ENCODE measurements around the gene MYO1B. TPM values are rescaled to one million over a fixed set of nuclear protein-coding genes. Genes with fewer than 3 reads are reported as not detected.
A peak's percentile ranks its signal among the peaks of the same experiment; 100 is the strongest.

Gene MYO1B
- total RNA-seq, 1 donor = 246 TPM

DNA sequence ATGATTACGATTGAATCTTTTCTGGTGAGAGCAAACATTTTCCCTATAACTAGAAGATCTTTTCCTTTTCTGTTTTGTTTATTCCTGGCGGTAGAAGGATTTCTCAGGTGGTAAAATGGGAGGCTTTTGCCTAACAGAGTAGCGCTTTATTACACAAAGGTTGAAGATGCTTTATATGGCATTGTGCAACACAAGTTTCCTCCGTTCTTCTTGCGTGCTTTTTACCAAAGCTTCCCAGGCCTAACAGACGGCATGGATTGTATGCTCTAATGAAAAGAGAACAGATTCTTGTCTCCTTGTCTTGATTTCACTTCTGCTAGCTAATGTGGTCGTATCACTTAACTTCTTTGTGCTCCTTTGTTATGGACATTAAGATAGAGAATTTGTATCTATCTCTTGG, 43.8 kb downstream of the MYO1B start:
- H3K27me3 ChIP-seq (ENCODE audit: insufficient read depth, low read length) = no peaks in the 10 kb centered on the region
- H2AFZ ChIP-seq (ENCODE audit: low read length) = no peak overlapping the region
- H3K36me3 ChIP-seq (ENCODE audit: insufficient read depth, low read length) = peaks cover 26% of the 10 kb centered on the region
- peaks cover 99% of the 10 kb centered on the region for H3K79me2 ChIP-seq (ENCODE audit: insufficient read depth, low read length)
- H4K20me1 ChIP-seq (ENCODE audit: insufficient read depth, low read length) = peaks cover 35% of the 10 kb centered on the region
- H3K4me2 ChIP-seq (ENCODE audit: insufficient read depth, low read length) = no peak overlapping the region
- H3K27ac ChIP-seq (ENCODE audit: low read depth, low read length) = no peak overlapping the region
- no peak for DNase-seq (ENCODE audit: insufficient read length, low spot score, missing footprints)
- no peaks in the 10 kb centered on the region for H3K9me3 ChIP-seq (ENCODE audit: low read depth, low read length)
- TF ChIP-seq, protein P1, sequence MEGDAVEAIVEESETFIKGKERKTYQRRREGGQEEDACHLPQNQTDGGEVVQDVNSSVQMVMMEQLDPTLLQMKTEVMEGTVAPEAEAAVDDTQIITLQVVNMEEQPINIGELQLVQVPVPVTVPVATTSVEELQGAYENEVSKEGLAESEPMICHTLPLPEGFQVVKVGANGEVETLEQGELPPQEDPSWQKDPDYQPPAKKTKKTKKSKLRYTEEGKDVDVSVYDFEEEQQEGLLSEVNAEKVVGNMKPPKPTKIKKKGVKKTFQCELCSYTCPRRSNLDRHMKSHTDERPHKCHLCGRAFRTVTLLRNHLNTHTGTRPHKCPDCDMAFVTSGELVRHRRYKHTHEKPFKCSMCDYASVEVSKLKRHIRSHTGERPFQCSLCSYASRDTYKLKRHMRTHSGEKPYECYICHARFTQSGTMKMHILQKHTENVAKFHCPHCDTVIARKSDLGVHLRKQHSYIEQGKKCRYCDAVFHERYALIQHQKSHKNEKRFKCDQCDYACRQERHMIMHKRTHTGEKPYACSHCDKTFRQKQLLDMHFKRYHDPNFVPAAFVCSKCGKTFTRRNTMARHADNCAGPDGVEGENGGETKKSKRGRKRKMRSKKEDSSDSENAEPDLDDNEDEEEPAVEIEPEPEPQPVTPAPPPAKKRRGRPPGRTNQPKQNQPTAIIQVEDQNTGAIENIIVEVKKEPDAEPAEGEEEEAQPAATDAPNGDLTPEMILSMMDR (IDR thresholded peaks at IDR 0.05; ENCODE audit: extremely low read depth, low read depth, low read length) = no peak
- peaks cover 26% of the 10 kb centered on the region for H3K4me1 ChIP-seq (ENCODE audit: insufficient read depth, low read length)
- H3K4me3 ChIP-seq (ENCODE audit: insufficient read depth, low read length) = no peak overlapping the region

DNA sequence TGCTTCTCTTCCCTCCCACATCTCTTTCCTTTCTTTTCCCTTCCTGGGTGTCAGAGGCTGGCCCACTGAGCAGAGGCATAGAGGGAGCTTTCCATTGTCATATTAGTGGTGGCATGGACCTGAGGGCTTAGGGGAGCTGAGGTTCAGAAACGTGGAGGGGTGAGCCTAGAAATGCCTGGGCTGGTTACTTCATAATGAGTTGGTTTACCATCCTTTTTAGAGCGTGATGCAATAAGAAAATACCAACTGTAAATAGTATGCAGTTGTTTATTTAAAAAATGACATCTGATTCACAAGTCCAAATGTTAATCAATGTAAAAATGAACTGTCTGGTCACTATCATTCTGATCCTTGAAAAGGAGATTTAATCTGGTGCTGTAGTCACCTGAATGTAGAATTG, 46.3 kb downstream of the MYO1B start:
- Histone ChIP-seq H3K36me3 (ENCODE audit: insufficient read depth, low read length) (peaks cover 11% of the 10 kb centered on the region), H3K9me3 (ENCODE audit: low read depth, low read length) (no peaks in the 10 kb centered on the region), H3K27ac (ENCODE audit: low read depth, low read length) (peak overlapping the region; percentile 39), H3K4me2 (ENCODE audit: insufficient read depth, low read length) (peak overlapping the region; percentile 5), H3K4me3 (ENCODE audit: insufficient read depth, low read length) (no peak overlapping the region), H3K4me1 (ENCODE audit: insufficient read depth, low read length) (peaks cover 29% of the 10 kb centered on the region), H3K79me2 (ENCODE audit: insufficient read depth, low read length) (peaks cover 97% of the 10 kb centered on the region), H3K27me3 (ENCODE audit: insufficient read depth, low read length) (no peaks in the 10 kb centered on the region), H4K20me1 (ENCODE audit: insufficient read depth, low read length) (peaks cover 26% of the 10 kb centered on the region), H2AFZ (ENCODE audit: low read length) (no peak overlapping the region)
- TF ChIP-seq, protein P1 (IDR thresholded peaks at IDR 0.05; ENCODE audit: extremely low read depth, low read depth, low read length) = no peak
- no peak for DNase-seq (ENCODE audit: insufficient read length, low spot score, missing footprints)

DNA sequence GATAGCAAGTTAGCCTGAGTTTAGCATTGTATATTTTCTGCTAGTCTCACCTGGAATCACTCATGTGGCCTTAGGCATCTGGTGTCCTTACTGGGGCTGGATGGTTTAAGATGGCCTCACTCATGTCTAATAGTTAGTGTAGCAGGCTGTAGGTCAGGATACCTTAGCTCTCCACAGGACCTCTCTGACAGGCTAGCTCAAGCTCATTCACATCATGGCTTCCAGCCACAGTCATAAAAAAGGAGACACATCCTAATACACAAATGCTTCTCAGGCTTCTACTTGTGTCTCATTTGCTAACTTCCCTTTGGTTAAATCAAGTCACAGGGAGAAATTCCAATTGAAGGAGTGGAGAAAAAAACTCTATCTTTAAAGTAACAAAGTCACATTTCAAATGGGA, 47.7 kb downstream of the MYO1B start:
- Histone ChIP-seq H3K9me3 (ENCODE audit: low read depth, low read length) (no peaks in the 10 kb centered on the region), H3K4me2 (ENCODE audit: insufficient read depth, low read length) (peak overlapping the region; percentile 12), H3K4me3 (ENCODE audit: insufficient read depth, low read length) (no peak overlapping the region), H3K27me3 (ENCODE audit: insufficient read depth, low read length) (no peaks in the 10 kb centered on the region), H3K36me3 (ENCODE audit: insufficient read depth, low read length) (peaks cover 14% of the 10 kb centered on the region), H2AFZ (ENCODE audit: low read length) (no peak overlapping the region), H3K27ac (ENCODE audit: low read depth, low read length) (peak overlapping the region; percentile 26), H3K4me1 (ENCODE audit: insufficient read depth, low read length) (peaks cover 39% of the 10 kb centered on the region), H3K79me2 (ENCODE audit: insufficient read depth, low read length) (peaks cover 97% of the 10 kb centered on the region), H4K20me1 (ENCODE audit: insufficient read depth, low read length) (peaks cover 26% of the 10 kb centered on the region)
- no peak for DNase-seq (ENCODE audit: insufficient read length, low spot score, missing footprints)
- TF ChIP-seq, protein P1 (IDR thresholded peaks at IDR 0.05; ENCODE audit: extremely low read depth, low read depth, low read length) = no peak

DNA sequence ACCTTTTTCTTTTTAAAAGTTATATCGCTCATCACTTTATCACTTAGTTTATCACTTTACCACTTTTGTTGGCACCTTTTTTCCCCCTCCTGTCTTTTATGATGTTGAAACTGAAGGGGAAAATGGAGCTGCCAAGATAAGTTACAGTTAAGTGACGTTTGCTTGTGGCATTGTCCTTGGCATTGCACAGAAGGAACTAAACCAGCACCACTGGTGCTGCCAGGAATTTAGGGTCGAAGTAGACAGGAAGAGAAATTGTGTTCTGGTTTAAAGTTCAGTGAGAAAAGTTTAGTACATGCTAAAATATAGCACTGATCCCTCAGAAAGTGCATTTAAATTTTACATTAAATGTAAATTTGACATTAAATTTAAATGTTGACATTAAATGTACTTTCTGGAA, 49.9 kb downstream of the MYO1B start:
- no peak for DNase-seq (ENCODE audit: insufficient read length, low spot score, missing footprints)
- TF ChIP-seq, protein P1 (IDR thresholded peaks at IDR 0.05; ENCODE audit: extremely low read depth, low read depth, low read length) = no peak
- no peak overlapping the region for H3K4me2 ChIP-seq (ENCODE audit: insufficient read depth, low read length)
- peaks cover 47% of the 10 kb centered on the region for H3K4me1 ChIP-seq (ENCODE audit: insufficient read depth, low read length)
- peaks cover 90% of the 10 kb centered on the region for H3K79me2 ChIP-seq (ENCODE audit: insufficient read depth, low read length)
- H4K20me1 ChIP-seq (ENCODE audit: insufficient read depth, low read length) = peaks cover 21% of the 10 kb centered on the region
- H3K27me3 ChIP-seq (ENCODE audit: insufficient read depth, low read length) = no peaks in the 10 kb centered on the region
- no peaks in the 10 kb centered on the region for H3K9me3 ChIP-seq (ENCODE audit: low read depth, low read length)
- H3K36me3 ChIP-seq (ENCODE audit: insufficient read depth, low read length) = peaks cover 14% of the 10 kb centered on the region
- H3K27ac ChIP-seq (ENCODE audit: low read depth, low read length) = no peak overlapping the region
- H3K4me3 ChIP-seq (ENCODE audit: insufficient read depth, low read length) = no peak overlapping the region
- no peak overlapping the region for H2AFZ ChIP-seq (ENCODE audit: low read length)

All from osteoblast (primary cell).